Measurements from ENCODE around the gene PDX1. TPM values are rescaled to one million over a fixed set of nuclear protein-coding genes. Genes with fewer than 3 reads are reported as not detected.

PDX1 gene
- total RNA-seq, 1 donor from 2014 or later: not detected

- Histone ChIP-seq H3K36me3 (ENCODE audit: control insufficient read depth, insufficient read depth, low read length) (no peaks in the 10 kb centered on the region), H3K27me3 (ENCODE audit: control insufficient read depth, insufficient read depth, low read length) (peaks cover 93% of the 10 kb centered on the region), H3K4me3 (ENCODE audit: low read depth, low read length) (no peak overlapping the region)
- no peak for DNase-seq (ENCODE audit: low read depth)
- no peak for TF ChIP-seq CTCF (IDR thresholded peaks at IDR 0.05; ENCODE audit: insufficient read depth, low read length, poor library complexity, severe bottlenecking)
Measured at GRCh38 chr13:27967736-27968315, 48.0 kb downstream of the PDX1 start.

- no peak for DNase-seq (ENCODE audit: low read depth)
- no peak for TF ChIP-seq CTCF (IDR thresholded peaks at IDR 0.05; ENCODE audit: insufficient read depth, low read length, poor library complexity, severe bottlenecking)
- H3K4me3 ChIP-seq (ENCODE audit: low read depth, low read length): no peak overlapping the region
Measured at GRCh38 chr13:27968316-27969081, 48.7 kb downstream of the PDX1 start.

GRCh38 chr13:27969082-27969865 is 49.5 kb downstream of the PDX1 start, which contains the start of gene CDX2:
Gene CDX2, minus strand, starts transcription at chr13:27969315. Its CDS starts 309 bp downstream, at chr13:27969006.
- Histone ChIP-seq H3K4me3 (ENCODE audit: low read depth, low read length) (no peak within 1 kb of the TSS), H3K36me3 (ENCODE audit: control insufficient read depth, insufficient read depth, low read length) (no peaks in the 10 kb centered on the region), H3K27me3 (ENCODE audit: control insufficient read depth, insufficient read depth, low read length) (peaks cover 93% of the 10 kb centered on the region)
- TF ChIP-seq CTCF (IDR thresholded peaks at IDR 0.05; ENCODE audit: insufficient read depth, low read length, poor library complexity, severe bottlenecking): no peak
- DNase-seq (ENCODE audit: low read depth): no peak

More at GRCh38 chr13:27968316-27969081, 48.7 kb downstream of the PDX1 start:
- H3K27me3 ChIP-seq (ENCODE audit: control insufficient read depth, insufficient read depth, low read length): peaks cover 91% of the 10 kb centered on the region
- no peaks in the 10 kb centered on the region for H3K36me3 ChIP-seq (ENCODE audit: control insufficient read depth, insufficient read depth, low read length)

- Histone ChIP-seq H3K36me3 (ENCODE audit: control insufficient read depth, insufficient read depth, low read length) (no peaks in the 10 kb centered on the region), H3K27me3 (ENCODE audit: control insufficient read depth, insufficient read depth, low read length) (peaks cover 90% of the 10 kb centered on the region), H3K4me3 (ENCODE audit: low read depth, low read length) (no peak overlapping the region)
- no peak for DNase-seq (ENCODE audit: low read depth)
- no peak for TF ChIP-seq CTCF (IDR thresholded peaks at IDR 0.05; ENCODE audit: insufficient read depth, low read length, poor library complexity, severe bottlenecking)
Measured at GRCh38 chr13:27969866-27970229, 50.0 kb downstream of the PDX1 start.

DNA sequence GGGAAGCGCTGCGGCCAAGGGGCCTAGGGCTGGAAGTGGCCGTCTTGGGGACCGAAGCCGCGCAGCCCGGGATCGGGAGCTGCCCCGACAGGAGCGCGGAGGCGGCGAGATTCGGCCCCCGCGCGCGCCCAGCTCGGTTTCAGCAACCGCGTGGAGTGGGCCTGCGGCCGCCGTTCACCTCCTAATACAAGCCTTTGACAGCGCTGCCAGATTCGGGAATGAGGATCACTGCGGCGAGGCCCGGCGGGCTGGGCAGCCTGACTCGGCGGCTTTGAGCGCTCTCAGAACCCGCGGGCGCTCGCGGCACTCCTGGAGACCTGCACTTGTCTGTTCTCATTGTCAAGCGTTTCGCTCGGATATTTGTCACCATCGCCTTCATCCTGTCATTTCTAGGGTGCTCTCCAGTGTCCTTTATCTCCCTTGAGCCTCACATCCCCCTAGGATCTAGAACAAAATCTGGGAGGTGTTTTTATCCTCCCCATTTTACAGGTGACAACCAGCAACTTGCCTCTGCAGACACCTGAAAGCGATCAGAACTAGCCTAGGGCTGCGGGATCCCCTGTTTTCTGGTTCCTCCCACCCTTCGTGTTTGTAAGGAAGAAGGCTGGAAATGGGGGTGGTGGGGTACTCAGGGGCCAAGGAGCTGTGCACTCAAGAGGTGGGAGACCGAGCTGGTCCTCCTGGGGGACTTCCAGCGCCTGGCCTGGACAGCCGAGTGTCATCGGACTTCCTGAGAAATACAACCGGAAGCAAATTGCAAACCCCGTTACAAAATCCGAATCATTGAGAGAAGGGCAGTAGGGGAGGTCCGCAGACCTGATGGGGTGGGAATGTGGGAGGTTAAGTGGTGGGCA is 50.8 kb downstream of the PDX1 start:
- H3K4me3 ChIP-seq (ENCODE audit: low read depth, low read length): no peak overlapping the region

More for the DNA sequence above, 50.8 kb downstream of the PDX1 start:
- no peaks in the 10 kb centered on the region for H3K36me3 ChIP-seq (ENCODE audit: control insufficient read depth, insufficient read depth, low read length)
- H3K27me3 ChIP-seq (ENCODE audit: control insufficient read depth, insufficient read depth, low read length): peaks cover 90% of the 10 kb centered on the region
- no peak for DNase-seq (ENCODE audit: low read depth)
- no peak for TF ChIP-seq CTCF (IDR thresholded peaks at IDR 0.05; ENCODE audit: insufficient read depth, low read length, poor library complexity, severe bottlenecking)

Data from kidney epithelial cell (primary cell).